Stimulated activated CD4-positive, alpha-beta T cell treated with anti-CD3 and anti-CD28 coated beads, TNF-alpha, amount 100 ng/mL, for 4 hours (primary cell): Measurements from ENCODE around the gene NKX6-2.
"Not testable (repeated sequence)": the region's sequence is repeated elsewhere in the genome, so short reads cannot be mapped to it uniquely, and the experiment has no call there.

ENCODE experiments used
- DNase-seq, 3 experiments: peaks; one replicate each; pipeline ENCODE4 v3.0.0-alpha.2; 2020; ENCODE audit warnings: low read depth in 3 of 3

NKX6-2 gene

DNA sequence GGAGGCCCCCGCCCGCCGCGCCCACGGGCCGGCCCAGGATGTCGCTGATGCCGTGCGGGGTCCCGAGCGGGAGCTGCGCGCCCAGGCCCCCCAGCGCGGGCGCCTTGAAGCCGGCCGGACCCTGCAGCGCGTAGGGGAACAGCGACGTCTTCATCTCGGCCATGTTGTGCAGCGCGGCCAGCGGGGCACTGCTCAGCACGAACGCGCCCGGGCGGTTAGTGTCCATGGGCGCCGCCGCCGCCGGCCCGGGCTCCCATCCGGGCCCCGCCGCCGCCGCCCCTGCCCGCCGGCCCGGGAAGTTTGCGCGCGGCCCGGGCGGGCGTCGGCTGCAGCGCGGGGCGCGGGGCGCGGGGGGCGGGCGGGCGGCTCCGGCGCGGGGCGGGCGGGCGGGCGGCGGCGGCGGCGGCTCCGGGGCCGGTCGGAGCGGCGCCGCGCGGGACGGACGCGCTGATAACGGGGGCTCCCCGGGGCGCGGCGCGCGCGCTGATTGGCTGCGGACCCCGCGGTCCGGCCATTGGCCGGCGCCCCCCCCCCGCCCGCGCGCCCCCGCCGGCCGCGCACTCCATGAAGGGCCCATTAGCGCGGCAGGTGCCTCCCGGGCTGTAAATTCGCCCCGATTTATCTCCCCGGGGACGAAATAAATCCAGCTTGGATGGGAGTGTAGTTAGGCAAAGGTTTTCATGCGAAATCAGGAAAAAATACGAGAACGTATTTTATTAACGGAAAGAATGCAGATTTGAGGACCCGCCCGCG lies at the start of gene NKX6-2:
TSS of gene NKX6-2 (minus strand) at position 425 of the 753 bp plus-strand sequence. CDS start at position 226, 199 bp downstream.
- no peak for DNase-seq

DNA sequence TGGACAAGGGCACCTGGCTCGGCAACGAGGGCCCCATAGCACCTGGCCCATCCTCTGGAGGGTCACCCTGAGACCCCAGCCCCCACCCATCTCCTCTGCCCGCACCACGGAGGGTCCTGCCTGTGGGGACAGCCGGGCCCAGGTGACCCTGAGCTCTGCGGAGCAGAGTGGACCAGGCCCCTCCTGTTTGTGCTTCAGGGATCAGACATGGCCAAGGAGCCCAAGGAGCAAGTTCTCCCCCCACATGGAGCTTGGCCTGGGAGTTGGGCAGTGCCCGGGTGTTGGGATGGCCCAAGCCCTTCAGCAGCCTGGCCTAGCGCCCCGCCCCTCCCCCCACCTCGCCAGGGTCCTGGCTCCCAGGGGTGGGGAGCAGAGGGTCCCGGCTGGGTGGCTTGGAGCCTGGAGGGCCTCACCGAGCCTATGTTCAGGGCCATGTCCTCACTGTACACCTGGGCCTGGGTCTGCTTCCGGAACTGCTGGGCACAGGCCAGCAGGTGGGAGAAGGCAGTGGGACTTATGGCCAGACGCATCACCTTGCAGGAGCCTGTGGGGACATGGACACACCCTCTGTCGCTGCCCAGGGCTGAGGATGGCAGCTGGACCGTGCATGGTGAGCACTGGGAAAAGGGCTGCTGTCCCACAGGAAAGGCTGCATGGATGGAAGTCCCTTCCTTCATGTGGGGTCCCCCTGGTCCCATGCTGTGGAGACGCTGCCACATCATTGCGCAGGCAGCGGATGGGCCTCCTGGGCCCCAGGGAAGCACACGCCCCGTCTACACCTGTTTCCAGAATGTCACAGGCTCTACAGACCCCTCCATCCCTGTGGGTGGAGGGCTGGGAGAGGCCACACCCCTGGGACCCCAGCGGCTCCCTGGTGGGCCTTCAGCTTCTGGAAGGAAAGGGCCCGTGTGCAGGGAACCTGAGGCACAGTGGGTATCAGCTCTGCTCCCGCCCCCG lies 49.2 kb upstream of the NKX6-2 start:
- no peak for DNase-seq

DNA sequence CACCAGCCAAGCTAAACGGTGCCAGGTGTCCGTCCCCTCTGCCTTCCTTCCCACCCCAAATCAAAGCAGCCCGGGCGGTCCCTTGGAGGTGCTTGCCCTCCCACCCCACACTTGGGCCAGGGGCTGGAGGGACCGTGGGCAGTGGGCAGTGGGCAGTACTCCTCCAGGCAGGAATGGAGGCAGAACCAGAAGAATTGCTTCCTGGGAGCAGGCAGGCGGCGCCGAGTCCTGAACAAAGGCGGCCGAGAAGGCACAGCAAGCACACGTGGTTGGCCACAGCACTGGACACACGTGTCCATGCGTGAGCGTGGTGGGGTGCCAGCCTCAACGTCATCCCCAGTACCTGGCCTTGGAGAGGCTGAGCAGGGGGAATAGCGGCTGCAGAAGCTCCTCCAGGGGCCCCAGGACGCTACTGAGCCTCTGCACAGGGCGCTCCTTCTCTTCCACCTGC lies 48.4 kb upstream of the NKX6-2 start:
- no peak for DNase-seq

DNA sequence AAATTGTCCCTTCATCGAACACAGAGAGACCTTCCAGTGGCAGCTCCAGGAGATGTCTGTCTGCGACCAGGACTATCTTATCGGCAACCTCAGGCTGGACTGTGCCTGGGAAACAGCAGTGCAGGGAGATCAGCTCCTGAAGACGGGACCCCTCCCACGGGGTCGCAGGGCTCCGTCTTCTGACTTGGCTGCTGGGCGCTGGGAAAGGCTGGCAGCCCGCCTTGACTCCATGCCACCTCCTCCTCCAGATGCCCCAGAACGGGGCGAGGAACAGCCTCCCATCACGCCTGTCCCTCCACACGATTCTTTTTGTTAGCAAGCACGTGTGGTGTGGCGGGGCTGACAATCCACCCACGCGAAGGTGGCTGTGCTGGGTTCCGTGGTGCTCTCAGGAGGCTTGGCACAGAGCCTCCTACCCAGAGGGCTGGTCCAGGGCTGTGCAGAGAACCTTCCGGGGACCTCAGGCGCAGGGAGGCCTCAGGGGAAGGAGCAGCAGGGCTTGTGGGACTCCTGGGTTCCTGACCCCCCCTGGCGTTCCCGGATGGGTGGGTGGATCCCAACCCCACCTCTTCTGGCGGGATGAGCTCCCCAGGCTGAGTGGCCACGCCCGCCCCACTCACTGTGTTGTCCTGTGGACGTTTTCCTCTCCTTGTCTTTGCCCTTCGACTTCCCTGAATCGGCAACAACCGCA lies 47.6 kb upstream of the NKX6-2 start:
- no peak for DNase-seq

DNA sequence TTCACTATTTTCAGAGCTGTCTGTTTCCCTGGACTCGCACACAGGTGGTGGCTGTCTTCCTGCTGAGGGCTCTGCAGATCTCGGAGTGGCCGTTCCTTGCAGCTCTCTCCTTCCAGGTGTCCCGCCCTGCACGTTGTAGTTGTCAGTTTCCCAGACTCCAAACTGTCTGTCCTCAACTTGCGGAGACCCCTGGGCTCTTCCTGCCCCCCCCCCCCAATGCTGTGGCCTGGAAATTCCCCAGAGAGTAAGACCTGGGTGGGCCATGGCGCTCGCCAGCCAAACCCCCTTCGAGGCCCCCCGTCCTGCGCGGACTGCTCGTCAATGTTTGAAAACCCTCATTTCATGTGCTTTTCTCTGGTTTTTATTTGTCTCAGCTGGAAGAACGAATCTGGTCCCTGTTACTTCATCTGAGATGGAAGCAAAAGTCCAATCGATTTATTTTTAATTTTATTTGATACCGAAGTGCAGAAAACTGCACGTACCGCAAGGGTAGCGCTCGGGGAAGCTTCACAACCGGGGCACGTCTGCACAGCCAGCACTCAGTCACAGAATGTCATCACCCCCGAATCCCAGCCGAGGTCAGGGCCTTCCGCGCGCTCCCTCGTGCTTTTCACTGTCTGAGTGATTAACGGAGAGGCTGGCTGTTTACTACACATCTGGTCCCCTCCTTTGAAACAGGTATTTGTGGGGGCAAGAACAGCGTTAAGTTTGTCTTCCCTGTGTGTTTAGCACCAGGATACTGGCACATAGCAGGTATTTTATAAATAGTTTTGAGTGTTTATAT lies 46.4 kb upstream of the NKX6-2 start:
- DNase-seq, result no peak

DNA sequence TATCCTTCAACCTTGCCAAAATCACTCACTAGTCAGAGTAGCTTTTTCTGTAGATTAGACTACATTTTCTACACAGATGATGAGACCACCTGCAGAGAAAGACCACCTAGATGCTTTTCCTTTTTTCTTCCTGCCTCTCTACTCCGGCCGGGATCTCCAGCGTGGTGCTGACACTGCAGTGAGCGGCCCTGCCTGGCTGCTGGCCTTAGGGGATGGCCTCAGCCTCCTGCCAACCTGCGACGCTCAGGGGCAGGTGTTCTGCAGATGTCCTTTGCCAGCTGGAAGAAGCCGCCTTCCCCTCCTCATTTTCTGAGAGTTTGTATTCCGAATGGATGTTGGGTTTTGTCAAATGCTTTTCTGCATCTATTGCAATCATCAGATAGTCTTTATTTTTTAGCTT lies 43.5 kb upstream of the NKX6-2 start:
- no peak for DNase-seq

DNA sequence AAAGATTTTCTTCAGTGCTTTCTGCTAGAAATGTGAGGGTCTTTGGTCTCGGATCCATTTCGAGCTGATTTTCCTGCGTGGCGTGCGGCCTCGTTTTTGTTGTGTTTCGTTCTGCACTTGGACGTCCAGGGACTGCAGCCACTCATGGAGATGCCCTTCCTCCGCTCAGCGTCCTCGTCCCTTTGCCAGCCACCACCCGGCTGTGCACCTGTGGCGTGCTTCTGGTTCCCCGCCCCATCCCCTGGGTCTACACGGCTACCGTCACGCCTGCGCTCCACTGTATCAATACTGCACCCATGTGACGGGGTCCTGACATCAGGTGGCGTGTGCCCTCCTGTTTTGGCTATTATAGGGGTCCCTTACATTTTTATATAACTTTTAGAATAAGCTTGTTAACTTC lies 42.7 kb upstream of the NKX6-2 start:
- DNase-seq, result no peak

DNA sequence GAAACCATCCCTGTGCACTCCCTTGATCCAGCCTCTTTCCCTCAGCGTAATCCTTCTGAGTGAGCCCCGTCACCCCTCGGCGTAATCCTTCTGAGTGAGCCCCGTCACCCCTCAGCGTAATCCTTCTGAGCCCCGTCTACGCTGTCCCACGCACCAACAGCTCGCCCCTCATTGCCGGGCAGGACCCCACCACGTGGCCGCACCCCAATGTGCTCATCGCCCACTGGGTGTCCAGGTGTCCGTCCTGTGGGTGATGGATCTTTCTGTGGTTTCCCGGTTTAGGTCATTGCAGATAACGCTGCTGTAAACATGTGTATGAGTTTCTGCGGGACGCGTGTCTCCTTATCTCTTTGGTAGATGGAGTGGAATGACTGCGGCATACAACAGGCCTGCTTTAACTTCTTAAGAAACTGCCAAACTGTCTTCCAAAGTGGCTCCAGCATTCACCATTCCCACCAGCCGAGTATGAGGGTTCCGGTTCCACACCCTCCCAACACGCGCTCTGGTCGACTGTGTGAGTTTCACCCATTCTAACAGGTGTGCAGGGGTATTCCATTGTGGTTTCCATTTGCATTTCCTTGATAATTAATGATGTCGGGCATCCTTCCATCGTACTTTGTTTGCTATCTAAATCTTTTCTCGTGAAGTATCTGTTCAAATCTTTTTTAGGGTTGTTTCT lies 42.1 kb upstream of the NKX6-2 start:
- DNase-seq, result no peak

DNA sequence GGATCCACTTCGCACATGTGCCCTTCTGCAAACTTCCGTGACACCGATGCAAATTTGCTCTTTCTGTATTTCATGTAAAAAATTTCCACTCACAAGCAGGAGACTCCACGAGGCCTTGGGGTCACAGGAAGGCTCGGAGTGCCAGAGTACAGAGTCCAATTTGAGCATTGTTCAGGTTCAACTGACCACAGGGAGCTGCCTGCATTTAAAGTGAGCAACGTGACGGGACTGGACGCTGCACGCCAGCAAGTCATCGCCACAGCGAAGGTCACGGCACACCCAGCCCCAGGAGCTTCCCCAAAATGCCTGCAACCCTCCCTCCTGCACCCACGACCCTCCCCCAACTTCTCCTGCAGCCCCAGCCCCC lies 41.5 kb upstream of the NKX6-2 start:
- no peak for DNase-seq

DNA sequence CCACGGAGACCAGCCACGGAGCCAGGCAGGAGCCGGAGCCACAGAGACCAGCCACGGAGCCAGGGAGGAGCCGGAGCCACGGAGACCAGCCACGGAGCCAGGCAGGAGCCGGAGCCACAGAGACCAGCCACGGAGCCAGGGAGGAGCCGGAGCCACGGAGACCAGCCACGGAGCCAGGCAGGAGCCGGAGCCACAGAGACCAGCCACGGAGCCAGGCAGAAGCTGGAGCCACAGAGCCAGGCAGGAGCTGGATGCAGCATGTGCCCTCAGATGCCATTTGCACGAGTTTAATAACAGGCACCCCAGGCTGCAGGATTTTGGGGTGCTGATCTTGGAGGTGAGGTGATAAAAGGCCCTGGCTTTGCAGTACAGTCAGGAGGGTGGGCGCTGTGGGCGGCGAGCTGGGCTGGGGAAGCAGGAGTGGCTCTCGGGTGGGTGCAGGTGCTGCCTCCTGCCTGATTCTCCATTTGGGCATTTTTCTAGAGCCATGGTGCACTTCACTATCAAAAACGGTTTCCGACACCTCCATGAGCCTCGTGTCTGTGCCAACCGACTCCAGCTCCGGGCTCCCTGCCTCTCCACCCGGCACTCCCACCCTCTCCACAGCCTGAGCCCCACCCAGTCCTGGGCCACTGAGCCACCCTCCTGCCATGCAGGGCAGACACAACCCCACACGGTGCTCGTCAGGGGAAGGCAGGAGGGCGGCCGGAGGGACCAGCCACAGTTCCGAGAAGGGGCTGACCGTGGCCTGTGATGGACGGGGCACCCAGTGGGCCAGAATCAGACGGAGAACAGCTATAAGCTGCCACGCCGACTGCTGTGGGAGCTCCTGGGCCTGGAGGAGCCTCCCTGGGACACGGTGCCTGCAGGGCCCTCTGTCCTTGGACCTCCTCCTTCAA lies 40.8 kb upstream of the NKX6-2 start:
- DNase-seq, result no peak

DNA sequence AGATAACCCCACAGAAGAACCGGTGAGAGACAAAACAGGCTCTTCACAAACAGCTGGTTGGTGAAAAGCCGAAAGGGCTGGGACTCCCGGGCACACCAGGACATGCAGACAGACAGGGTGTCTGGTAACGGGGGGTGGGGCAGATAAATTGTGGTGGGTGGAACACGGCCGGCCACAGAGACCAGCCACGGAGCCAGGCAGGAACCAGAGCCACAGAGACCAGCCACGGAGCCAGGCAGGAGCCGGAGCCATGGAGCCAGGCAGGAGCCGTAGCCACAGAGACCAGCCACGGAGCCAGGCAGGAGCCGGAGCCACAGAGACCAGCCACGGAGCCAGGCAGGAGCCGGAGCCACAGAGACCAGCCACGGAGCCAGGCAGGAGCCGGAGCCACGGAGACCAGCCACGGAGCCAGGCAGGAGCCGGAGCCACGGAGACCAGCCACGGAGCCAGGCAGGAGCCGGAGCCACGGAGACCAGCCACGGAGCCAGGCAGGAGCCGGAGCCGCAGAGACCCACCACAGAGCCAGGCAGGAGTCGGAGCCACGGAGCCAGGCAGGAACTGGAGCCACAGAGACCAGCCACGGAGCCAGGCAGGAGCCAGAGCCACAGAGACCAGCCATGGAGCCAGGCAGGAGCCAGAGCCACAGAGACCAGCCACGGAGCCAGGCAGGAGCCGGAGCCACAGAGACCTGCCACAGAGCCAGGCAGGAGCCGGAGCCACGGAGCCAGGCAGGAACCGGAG lies 40.0 kb upstream of the NKX6-2 start:
- not testable (repeated sequence) for DNase-seq

DNA sequence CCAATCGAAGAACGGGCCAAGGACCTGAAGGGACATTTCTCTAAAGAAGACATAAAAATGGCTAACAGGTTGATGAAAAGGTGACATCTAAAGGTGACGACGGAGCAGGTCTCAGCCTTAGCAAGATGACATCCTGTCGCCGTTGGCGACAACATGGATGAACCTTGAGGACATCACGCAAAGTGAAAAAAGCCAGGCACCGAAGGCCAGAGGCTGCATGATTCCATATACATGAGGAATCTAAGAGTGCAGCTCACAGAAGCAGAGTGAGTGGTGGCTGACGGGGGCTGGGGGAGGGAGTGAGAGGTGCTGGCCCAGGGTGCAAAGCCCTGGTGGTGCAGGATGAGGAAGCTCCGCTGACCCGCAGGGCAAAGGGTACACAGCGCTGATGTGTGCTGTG lies 34.1 kb upstream of the NKX6-2 start:
- DNase-seq, result no peak

DNA sequence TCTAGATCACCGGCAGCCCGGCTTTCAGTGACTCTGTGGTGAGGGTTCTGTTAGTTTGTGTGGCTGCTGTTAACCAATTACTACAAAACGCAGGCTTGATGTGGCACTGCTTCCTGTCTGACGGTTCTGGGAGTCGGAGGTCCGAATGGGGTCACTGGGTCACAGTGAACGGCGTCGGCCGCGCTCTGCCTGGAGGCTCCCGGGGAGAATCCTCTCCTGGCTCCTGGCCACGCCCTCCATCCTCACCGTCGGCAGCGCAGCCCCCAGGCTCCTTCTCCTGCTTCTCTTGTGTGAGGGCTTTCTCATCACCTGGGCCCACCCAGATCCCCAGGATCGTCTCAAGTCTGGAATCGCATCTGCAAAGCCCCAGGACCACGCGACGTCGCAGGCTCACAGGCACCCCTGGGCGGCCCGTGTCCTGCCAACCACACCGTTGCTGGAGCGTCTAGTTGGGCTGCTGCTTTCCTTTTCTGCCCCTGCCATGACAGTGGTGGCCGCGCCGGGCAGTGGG lies 31.8 kb upstream of the NKX6-2 start:
- no peak for DNase-seq

DNA sequence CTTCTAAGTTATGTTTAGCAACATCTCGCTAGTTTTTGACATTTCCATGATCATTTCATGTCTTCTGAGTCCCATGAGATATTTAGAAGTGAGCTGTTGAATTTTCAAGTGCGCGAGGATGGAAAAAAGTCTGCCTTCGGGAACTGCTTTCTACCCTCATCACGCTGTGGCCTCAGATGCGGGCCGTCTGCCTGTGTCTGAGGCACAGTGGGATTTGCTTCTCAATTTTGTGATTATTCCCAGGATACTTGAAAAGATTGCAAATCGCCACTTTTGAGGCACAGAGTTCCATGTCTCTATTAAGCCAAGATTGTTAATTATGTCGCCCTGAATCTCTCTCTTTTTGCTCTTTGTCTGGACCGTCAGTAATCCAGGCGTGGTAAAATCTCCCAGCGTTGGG lies 30.8 kb upstream of the NKX6-2 start:
- no peak for DNase-seq

DNA sequence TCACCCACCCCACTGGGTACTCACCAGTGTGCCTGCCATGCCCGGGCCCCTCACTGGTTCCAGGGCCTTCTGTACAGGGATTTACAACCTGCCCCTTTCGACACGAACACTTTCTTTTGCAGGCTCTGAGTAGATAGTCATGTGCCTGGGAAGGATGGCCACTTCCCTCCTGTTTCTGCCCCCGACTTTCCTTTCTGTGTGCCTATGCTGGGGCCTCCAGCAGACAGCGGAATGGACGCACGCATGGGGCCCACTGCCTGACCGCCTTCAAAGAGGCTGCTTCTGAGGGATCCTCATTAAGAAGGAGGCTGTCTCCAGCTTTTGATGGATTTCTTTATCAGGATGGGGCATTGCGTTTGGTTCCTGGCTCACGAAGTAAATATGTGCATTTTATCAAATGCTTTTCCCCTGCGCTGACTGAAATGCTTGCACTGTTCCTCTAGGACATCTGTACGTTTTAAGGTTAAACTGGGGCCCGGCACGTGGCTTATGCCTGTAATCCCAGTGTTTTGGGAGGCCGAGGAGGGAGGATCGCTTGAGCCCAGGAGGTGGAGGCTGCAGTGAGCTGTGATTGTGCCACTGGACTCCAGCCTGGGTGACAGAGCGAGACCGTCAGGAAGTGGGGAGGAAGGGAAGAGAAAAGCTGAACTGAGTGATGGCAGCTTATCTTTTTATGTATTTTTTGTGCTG lies 29.4 kb upstream of the NKX6-2 start:
- no peak for DNase-seq

DNA sequence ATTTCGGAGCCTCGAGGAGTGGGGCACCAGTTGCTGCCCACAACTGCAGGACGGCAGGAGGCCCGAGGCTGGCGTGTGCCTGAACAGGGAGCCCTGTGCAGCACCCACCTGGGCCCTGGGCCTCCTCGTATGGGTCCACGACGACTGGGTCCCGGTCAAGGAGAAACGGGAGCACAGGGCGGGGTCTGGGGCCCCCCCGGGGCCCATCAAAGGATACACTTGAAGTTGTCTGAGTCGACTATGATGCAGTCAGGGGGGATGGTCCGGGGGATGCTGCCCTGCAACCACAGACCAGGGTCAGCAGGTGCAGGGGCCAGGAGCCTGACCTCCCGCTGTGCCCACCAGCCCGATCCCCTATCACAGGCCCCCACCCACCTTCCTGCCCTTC lies 28.5 kb upstream of the NKX6-2 start:
- DNase-seq, result no peak

DNA sequence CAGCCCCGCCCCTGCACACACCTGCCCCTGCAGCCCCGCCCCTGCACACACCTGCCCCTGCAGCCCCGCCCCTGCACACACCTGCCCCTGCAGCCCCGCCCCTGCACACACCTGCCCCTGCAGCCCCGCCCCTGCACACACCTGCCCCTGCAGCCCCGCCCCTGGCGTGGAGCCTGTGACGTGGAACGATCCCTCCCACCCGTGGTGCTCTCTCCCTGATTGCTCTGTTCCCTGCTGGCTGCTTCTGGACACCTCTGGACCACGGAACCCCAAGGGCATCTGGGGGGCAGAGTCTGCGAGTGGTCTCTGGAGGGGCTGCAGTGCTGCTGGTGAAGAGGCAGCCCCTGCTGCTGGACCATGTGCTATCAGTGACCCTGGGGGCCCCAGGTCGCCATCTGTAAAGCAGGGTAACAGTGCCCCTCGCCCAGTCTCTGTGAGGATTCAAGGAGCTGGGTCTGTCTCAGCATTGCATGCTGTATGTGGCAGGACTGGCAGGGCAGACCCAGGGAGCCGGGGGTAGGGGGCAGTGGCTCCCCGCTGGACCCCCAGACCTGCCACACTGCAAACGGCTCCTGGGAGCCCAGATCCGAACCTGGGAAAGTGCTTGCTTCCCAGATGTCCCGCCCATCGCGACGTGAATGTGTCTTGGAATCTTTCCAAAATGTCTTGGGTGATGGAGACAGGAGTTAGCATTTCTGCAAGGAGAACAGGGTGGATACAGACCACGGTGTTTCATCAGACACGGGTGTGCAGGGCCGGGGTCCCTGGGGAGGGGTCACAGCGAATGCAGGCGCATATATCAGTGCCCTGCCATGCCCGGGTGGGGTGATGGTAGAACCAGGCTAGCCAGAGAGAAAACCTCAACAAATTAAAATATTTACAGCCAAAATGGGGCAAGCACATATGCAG lies 27.9 kb upstream of the NKX6-2 start:
- no peak for DNase-seq
